ENCODE measurements around the gene ALS2.

GRCh38 chr2:201777043-201777442, 3.7 kb downstream of the ALS2 start:
- TF ChIP-seq, protein P1, sequence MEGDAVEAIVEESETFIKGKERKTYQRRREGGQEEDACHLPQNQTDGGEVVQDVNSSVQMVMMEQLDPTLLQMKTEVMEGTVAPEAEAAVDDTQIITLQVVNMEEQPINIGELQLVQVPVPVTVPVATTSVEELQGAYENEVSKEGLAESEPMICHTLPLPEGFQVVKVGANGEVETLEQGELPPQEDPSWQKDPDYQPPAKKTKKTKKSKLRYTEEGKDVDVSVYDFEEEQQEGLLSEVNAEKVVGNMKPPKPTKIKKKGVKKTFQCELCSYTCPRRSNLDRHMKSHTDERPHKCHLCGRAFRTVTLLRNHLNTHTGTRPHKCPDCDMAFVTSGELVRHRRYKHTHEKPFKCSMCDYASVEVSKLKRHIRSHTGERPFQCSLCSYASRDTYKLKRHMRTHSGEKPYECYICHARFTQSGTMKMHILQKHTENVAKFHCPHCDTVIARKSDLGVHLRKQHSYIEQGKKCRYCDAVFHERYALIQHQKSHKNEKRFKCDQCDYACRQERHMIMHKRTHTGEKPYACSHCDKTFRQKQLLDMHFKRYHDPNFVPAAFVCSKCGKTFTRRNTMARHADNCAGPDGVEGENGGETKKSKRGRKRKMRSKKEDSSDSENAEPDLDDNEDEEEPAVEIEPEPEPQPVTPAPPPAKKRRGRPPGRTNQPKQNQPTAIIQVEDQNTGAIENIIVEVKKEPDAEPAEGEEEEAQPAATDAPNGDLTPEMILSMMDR (conservative IDR thresholded peaks at IDR 0.05; ENCODE audit: low read depth, low read length) = no peak
- no peak for TF ChIP-seq EZH2 (IDR thresholded peaks at IDR 0.05; ENCODE audit: borderline replicate concordance, low read depth, low read length, poor library complexity, severe bottlenecking)

Measured in A673 (cell line).